ENCODE data around the gene ZNF667.
A peak's percentile ranks its signal among the peaks of the same experiment; 100 is the strongest.

Gene ZNF667

DNA sequence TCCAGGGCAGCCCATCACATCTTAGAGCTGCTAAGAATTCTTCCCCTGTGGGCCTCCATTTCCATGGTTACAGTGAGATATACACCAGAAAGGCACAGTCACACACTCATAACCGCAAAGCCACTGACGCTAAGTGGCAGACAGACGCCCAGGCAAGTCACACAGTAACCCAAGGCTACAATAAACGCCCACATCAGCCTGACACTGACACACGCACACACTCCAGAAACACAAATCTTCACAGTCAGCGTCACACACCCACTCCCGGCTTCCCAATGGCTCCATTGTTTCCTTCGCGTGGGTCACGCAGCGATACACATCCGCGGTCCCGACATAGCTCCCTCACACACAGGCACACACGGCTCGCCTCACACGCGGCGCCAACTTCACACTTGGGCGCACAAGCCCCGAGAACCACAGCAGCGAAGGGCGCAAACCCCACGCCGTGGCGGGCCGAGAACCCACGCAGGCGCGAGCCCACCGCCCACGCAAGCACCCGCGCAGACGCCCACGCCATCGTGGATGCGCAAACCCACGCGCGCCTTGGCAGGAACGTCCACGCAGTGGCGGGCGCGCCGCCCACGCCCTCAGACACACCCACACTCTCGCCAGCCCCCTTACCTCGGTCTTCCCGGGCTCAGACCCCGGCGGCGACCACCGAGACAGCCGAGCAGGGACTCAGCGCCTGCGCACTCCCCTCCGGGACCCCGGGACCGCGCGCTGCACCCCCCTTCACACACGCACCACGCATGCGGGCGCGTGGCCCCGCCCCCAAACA lies at the start of gene ZNF667:
Gene ZNF667, minus strand, starts transcription at position 695 of the 778 bp plus-strand sequence. CDS start 14,975 bp downstream, outside the sequence.
- peak; percentile 35 for DNase-seq

- DNase-seq, result no peak
Observed at GRCh38 chr19:56525214-56525860, 48.2 kb upstream of the ZNF667 start.

DNA sequence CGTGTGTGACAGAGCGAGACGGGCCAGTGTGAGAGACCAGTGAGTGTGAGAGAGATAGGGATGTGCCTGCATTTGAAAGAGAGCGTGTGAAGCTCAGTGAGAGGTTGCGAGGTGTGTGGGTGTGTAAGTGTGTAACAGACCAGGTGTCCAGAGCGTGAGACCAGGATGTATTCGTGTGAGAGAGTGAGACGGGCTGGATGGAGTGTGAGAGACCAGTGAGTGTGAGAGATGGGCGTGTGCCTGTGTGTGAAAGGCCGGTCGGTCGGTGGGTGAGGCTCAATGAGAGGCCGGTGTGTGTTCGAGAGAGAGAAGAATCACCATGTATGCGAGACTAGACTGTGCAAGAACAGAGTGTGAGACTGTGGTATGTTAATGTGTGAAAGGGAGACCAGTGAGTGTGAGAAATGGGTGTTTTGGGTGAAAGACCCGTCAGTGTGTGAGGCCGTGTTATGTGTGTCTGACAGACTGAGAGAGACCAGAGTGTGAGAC lies 31.2 kb upstream of the ZNF667 start:
- DNase-seq, result no peak

DNA sequence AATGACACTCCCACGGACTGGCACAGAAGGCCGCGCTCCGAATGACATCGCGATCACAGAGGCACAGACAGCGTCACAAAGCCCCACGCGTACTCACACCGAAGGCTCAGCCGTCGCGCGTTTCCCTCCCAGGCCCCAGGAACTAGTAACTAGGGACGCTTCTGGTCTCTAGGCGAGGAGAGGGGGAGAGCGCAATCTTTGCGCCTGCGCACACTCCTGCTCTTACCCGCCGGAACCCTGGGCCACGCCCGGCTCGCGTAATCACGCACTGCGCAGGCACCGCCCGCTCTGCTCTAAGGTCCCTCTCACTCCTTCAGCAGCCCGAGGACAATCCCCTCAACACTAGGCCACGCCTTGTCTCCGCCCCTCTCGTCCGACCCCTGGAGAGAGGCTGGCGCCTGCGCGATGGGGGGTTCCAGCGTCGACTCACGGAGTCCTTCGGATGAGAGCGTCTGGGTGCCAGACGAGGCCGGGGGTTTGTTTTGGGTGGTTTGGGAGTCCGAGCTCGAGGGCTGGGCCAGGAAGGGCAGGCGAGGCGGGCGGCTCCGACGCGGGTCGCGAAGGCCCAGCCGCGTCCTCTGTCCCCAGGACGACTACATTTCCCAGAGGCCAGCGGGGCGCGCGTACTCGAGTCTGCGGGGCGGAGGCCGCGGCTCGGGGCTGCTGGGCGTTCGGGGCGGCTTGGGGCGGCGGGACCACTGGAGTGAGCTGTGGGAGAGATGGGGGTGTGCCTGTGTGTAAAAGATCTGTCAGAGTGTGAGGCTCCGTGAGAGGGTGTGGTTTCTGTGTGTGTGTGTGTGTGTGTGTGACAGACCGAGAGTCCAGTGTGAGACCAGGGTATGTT lies 30.5 kb upstream of the ZNF667 start, which contains the start of gene ZNF471:
Gene ZNF471, plus strand, starts transcription at position 410 of the 844 bp plus-strand sequence. CDS start 3,717 bp downstream, outside the sequence.
- peak; percentile 96 for DNase-seq

GRCh38 chr19:56504581-56504980 lies 27.4 kb upstream of the ZNF667 start:
- no peak for DNase-seq

DNA sequence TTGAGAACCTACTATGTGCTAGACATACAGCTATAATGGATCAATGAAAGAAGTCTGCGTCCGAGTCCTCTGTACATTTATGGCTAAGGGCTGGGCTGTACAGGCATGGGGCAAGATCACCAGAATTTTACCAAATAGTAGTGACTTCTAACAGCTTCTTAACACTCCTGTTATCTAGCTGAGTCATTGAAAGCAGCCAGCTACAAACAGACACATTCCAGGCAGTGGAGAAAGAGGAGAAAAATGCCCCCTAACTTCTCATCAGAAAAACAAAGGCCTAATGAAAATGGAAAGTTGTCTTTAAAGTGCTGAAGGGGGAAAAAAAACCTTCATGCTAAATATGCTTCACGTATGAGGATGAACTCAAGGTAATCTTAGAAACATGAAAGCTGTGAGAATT lies 14.3 kb upstream of the ZNF667 start:
- DNase-seq, result no peak

- DNase-seq, result peak; percentile 89
Observed at GRCh38 chr19:56477429-56478338, 539 bp upstream of the ZNF667 start.

GRCh38 chr19:56476093-56476492 lies 1.1 kb downstream of the ZNF667 start:
- no peak for DNase-seq

DNA sequence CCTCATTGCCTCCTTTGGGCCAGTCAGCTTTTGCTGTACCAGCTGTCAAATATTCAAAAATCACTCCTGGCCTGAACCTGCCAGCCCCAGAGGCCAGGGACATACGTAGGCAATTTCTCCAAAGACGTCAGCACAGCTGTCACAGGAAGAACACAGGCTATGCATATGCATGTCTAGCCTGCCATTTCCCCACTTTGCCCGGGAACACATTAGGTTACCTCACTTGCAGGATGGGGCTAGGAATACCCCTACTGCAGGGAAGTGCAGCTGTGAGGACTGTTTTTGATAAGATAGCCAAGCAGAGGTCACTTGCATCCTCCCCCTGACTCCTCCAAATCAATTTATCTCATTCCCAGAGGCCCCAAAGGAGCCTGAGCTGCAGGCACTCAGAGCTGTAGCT lies 2.8 kb downstream of the ZNF667 start:
- no peak for DNase-seq

GRCh38 chr19:56441206-56441792 lies 35.8 kb downstream of the ZNF667 start:
- DNase-seq, result no peak

DNA sequence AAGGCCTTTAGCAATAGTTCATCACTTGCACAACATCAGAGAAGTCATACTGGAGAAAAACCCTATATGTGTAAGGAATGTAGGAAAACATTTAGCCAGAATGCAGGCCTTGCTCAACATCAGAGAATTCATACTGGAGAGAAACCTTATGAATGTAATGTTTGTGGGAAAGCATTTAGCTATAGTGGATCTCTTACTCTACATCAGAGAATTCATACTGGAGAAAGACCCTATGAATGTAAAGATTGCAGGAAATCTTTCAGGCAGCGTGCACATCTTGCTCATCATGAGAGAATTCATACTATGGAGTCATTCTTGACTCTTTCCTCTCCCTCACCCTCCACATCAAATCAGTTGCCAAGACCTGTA lies 53.2 kb downstream of the ZNF667 start:
- DNase-seq, result no peak

DNA sequence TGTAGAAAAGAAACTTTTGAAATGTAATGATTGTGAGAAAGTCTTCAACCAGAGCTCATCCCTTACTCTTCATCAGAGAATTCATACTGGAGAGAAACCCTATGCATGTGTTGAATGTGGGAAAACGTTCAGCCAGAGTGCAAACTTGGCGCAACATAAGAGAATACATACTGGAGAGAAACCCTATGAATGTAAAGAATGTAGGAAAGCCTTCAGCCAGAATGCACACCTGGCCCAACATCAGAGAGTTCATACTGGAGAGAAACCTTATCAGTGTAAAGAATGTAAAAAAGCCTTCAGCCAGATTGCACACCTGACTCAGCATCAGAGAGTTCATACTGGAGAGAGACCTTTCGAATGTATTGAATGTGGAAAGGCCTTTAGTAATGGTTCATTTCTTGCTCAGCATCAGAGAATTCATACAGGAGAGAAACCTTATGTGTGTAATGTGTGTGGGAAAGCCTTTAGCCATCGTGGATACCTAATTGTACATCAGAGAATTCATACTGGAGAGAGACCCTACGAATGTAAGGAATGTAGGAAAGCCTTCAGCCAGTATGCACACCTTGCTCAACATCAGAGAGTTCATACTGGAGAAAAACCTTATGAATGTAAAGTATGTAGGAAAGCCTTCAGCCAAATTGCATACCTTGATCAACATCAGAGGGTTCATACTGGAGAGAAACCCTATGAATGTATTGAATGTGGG lies 53.7 kb downstream of the ZNF667 start:
- DNase-seq, result no peak

- DNase-seq, result no peak
Observed at GRCh38 chr19:56405062-56405461, 72.1 kb downstream of the ZNF667 start.

DNA sequence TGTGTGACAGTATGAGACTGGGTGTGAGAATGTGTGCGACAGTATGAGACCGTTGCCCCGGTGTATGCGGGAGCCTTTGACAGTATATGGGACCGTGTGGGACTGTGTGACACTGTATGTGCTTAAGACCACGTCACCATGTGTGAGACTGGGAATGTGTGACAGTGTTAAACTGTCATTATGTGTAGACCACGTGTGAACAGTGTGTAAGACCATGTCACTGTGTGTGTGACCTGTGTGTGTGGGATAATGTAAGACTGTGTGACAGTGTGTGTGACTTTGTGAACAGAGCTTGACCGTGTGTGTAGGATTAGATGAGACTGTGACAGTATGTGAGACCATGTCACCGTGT lies 72.5 kb downstream of the ZNF667 start:
- DNase-seq, result no peak

DNA sequence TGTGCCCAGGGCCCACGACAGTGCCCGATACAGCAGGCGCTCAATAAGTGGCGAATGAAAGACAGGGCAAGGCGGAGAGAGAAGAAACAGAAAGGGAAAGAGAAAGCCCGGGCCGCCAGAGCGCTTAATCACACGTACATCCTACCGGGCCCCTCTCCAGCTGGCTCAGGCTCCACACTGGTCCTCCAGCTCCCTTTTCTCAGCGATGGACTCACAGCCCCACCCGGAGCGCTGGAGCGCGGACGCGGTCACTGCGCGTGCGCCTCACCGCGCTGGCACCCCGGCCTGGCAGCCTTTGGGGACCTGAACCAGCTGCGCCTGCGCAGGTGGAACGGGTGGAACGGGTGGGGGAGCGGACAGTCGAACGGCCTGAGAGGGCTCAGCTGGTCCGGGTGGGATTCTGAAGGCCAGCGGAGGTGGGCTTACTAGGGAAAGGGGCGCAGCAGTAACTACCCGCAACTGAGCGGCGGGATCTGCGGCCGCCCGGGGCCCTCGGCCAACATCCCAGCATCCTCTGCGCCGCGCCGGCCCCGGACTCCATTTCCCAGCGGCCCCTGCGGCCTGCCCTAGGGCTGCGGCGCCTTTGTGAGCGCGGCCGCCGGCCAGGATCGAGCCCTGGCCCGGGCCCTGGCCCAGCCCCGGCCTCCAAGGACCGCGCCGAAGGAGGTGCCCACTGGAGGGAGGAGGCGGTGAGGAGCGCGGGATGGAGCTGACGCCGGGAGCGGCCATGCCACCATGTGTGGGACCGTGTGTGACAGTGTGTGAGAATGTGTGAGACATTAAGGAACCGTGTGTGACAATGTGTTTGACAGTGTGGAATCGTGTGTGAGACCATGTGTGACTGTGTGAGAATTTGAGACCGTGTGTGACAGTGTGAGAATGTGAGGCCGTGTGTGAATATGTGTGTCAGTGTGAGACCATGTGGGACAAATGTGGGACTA lies 73.1 kb downstream of the ZNF667 start, which contains the start of gene ZNF583:
Gene ZNF583, plus strand, starts transcription at position 569 of the 941 bp plus-strand sequence. CDS start 2,783 bp downstream, outside the sequence.
- peak; percentile 83 for DNase-seq

- DNase-seq, result no peak
Observed at GRCh38 chr19:56403261-56403660, 73.9 kb downstream of the ZNF667 start.

GRCh38 chr19:56400485-56400884 lies 76.7 kb downstream of the ZNF667 start:
- no peak for DNase-seq

DNA sequence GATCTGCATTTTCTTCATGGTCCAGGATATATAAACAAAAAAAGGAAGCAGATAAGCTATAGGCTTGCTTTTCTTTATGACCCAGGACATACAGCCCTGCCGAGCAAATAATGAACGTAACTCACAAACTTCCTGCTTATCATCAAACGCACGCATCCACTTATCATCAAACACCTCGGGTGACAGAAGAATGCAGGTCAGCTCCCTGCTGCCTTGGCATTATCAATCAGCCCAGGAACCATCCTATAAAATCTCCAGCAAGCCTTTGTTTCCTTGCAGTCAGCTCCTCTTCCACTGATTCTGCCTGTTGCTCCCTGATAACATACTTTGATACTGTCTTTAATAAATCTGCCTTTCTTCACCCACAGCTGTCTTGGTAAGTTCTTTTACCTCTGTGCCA lies 78.3 kb downstream of the ZNF667 start:
- no peak for DNase-seq

DNA sequence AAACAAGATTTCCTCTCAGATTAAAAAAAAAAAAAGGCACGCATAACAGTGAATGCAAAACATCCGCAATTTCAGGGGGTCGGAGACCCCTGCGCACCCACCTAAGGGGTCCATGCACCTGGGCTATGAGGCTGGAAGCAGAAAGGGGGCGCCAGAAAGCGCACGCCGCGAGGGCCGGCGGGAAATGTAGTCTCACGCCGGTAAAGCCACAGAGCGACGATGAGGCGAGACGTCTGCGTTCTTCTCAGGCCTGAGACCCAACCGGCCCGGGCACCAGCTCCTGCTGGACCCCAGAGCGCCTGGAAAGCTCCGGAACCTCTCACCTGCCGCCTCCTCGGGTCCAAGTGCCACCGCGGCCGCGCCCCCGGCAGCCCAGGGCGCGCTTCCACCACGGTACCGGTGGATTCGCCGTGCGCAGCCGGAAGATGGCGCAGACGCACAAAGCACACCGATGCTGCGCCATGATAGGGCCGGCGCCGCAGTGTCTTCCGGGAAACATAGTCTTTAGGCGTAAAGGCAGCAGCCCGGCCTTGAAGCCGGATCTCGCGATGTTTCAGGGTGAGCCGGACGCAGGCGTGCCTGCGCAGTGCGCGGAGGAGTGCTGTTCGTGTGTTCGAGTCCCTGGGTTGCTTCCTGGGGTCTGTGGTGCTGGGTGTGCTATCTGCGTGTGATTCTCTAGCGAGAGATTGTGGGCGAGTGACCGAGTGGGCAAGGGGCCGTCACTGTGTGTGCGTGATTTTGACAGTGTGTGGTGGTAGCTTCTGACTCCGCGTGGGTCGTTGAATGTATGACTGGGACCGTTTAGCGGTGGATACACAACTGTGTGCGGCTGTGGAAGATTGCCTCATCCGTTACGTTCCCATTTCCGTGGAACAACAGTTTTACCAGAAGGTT lies 83.8 kb downstream of the ZNF667 start, which contains the start of gene ZNF582:
Gene ZNF582, minus strand, starts transcription at position 416 of the 894 bp plus-strand sequence. CDS start 1,782 bp downstream, outside the sequence.
- DNase-seq, result peak; percentile 95

Data from NCI-H2171 treated with DMSO at 0.1 percent for 48 hours (cell line).